HL-60 (cell line): ENCODE results near the gene IDH3G.

ENCODE experiments used
- CTCF ChIP-seq: IDR thresholded peaks from one replicate; pipeline ENCODE4 v1.5.1; 2011; ENCODE audit warnings: low read length, control low read depth, inconsistent platforms; ENCODE audit not compliant: insufficient read depth
- GABPA ChIP-seq: IDR thresholded peaks from 2 replicates; pipeline ENCODE4 v1.6.1; 2012; ENCODE audit warnings: low read depth

- TF ChIP-seq CTCF (no peak), GABPA (no peak)
These were observed 7.5 kb downstream of the IDH3G start for GRCh38 chrX:153786669-153787068.
